HG03342 (cell line): ENCODE measurements around the gene PAFAH1B1.
"Not testable (repeated sequence)": the region's sequence is repeated elsewhere in the genome, so short reads cannot be mapped to it uniquely, and the experiment has no call there.

Experiments used
- ATAC-seq: cut with Tn5 transposase; IDR thresholded peaks from one replicate; pipeline ENCODE4 v1.9.1; 2021; ENCODE audit warnings: mild to moderate bottlenecking, moderate library complexity; ENCODE audit not compliant: unreplicated experiment

PAFAH1B1 gene

DNA sequence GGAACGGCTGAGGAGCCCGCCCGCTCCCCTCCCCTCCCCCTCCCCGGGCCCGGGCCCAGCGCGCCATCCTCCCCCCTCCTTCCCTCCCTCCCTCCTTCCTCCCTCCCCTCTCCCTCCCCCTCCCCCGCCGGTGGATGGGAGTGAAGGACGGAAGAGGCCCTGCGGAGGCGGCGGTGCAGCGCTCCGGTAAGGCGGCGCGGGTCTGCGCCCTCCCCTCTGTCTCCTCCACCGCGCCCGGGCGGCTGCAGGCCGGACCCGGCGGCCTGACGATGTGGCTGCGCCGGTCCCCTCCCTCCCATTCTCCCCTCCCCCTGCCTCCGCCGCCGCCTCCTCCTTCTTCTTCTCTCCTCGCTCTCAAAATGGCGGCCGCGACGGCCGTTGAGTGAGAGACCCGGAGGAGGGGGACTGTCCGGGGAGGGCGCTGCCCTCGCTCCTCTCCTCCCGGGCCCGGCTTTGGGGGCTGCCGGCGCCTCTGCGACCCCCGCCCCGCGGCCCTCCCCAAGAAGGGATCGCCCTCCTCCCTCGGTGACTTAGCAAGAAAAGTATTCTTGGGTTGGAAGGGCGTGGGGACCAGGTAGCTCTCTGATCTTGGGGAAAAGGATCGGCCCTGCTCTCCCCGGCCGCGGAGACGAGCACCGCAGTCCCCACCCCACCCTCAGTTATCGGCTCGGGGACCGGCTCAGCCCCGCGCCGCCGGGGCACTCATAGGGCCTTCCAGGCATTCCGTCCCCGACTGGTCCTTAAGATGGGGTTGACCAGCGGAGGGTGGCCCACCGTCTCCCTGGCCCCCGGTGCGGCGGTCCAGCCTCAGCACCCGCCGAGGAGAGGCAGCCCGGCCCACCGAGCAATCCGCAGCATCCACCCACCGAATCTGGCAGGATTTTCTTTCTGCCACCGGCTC is 617 bp downstream of the PAFAH1B1 start:
- ATAC-seq, result peak; percentile 45

DNA sequence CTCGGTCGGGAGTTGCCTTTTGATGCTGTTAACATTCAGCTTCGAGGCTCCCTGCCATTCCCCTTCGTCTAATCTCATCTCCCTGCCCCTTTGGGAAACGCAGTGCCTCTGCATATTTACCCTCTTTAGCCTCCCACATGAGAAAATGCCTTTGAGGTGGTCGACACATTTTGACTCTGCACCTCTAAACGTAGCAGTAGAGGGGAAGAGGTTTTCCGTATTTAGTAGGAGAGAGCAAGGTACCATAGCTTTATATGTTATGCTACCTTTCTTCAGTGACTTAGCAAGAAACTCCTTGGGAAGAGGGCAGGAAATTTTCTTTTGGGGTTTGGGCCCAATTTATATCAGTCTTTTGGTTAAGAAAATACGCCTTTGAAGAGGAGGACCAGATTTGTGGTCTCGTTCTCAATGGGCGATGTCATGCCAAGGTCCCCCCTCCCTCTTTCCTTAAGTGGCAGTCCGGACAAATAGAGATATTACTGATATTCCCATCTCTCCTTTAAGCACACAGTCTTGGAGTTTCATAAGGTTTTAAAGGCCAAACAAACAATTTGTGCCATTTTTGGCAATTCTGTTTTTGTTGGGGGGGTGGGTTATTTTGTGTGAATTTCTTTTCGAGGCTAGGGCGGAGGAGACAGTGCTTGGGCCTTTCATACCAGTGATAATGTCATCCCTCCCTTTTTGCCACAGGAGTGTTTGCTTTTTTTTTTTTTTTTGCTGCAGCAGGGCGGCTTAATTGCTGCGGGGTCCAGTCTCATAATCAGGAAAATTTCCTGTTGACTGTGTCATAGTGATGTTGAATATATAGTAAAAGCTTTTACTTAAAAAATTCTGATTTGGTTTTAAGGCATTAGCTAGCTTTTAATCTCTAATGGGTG is 1.5 kb downstream of the PAFAH1B1 start:
- ATAC-seq, result no peak

DNA sequence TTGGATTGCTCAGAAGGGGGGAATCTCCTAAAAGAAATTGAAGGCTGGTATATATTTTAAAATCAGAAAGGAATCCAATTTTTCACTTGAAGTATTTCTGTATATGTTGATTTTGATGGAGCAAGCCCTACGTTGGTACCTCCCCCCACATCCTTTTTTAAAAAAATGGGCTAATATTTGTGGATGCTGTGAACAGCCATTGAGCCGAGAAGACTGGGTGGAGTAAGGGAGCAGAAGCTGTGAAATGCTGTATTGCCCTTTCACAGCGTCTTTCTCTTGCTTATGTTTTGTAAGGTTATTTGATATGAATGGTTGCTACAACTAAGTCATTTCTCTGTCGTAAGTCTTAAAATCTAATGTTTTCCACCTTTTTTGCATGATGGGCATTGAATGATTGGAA is 2.3 kb downstream of the PAFAH1B1 start:
- no peak for ATAC-seq

DNA sequence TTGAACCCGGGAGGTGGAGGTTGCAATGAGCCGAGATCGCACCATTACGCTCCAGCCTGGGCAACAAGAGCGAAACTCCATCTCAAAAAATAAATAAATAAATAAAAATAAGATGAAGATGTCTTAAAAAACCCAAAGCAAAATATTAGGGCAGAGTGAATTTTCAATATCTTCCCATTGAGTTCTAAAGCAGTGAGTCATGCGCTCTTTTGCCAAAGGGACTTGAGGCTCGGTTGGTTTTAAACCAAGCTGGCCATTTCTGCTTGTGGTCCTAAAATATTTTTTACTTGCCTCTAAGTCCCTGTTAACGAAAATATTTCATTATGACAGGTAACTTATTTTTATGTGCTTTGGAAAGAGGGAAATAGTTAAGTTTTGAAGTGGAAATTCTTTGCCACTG is 4.7 kb downstream of the PAFAH1B1 start:
- no peak for ATAC-seq

DNA sequence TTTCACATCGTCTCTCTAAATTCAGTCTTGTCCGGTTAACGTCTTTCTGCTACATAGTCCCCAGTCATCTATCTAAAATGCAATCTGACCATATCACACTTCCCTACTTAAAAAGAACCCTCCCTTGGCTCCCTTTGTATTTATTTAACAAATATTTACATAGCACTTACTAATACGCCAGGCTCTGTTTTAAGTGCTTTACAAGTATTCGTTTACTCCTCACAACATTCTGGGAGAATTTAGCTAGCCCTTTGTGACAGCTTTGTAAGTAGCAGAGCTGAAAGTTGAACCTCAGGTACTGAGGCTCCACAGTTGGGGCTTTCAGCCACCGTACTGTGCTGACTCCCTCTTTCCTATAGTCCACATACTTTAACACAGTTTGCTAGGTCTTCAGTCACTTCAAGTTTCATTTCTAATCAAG is 9.2 kb downstream of the PAFAH1B1 start:
- no peak for ATAC-seq

DNA sequence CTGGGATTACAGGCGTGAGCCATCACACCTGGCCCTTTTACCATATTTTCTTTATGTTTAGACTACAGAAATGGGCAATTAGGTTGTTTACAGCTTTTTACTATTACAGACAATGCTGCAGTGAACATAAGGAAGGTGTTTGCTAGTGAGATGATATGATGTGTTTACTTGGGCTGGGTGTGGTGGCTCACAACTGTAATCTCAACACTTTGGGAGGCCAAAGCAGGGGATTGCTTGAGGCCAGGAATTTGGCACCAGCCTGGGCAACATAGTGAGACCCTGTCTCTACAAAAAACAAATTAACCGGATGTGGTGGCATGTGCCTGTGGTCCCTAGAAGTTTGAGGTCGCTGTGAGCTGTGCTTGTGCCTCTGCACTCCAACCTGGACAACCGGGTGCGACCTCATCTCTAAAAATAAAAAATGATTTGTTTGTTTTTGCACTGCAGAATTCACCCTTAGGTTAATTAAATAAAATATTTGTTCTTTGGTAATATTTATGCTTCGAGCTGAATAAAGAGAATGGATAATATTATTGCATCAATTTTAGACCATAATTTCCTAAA is 15.0 kb downstream of the PAFAH1B1 start:
- ATAC-seq, result no peak

DNA sequence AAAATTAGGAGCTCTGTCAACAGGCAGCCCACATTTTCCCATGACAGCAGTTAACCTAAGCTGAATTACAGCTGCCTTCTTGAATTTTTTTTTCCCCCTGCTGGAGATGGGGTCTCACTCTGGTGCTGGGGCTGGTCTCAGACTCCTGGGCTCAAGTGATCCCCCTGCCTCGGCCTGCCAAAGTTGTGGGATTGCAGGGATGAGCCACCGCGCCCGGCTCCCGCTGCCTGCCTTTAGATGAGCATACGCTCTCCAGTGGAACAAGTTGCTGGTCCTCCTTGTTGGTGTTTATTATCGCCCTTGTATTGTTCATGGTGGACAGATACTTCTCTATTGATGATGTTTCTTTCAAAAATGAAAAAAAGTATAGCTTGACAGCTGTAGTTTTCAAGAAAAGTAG is 15.6 kb downstream of the PAFAH1B1 start:
- ATAC-seq, result no peak

DNA sequence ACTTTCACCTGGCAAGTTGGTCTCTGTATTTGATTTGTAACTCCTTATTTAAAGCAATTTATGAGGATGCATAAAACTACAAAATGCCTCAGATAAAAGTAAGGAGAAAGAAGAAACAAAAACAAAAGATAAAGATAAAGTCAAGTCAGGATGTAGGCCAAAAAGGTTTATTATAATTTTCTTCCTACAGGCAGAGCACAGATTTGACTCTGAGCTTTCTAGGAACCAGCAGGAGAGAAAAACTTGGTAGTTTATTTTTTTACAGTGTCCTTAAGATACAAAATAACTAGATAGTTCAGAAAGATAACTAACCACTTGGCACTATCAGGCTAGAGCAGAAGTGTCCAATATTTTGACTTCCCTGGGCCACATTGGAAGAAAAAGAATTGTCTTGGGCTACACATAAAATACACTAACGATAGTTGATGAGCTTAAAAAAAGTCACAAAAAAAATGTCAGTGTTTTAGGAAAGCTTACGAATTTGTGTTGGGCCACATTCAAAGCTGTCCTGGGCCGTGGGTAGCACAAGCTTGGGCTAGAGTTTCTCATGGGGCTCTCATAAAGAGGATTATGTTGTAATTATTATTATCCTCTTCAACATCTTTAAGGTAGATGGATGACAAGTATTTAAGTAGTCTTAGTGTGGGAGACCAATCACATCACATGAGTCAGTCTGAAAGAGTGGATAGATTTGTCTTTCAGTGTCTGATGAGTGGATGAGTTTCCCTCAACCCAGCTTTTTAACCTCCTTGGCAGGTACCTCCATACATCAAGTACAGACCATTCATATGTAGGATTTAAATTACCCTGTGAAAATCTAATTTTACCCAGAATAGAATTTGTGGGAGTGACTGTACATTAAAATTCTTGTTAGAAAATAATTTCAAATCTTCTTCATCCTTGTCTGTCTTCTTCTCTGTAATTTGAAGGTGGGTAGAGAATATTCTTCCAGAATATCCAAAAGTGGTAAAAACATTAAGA is 17.0 kb downstream of the PAFAH1B1 start:
- no peak for ATAC-seq

DNA sequence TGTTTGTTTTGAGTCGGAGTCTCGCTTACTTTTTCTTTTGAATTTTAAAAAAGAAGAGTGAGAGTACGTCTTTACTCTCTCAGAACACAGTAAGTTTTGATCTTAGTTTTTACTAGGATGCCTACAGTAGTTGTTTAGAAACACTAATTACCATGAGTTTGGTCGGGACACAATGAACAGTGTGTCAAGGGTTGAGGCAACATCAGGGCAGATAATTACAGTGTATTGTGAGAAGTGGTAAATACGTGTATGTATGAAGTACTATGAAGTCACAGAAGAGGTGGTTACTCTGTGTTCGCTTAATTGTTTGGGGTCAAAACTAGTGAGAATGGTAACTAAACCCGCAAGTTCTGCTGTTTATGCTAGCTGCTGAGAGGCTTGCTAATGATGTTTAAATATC is 18.2 kb downstream of the PAFAH1B1 start:
- no peak for ATAC-seq

DNA sequence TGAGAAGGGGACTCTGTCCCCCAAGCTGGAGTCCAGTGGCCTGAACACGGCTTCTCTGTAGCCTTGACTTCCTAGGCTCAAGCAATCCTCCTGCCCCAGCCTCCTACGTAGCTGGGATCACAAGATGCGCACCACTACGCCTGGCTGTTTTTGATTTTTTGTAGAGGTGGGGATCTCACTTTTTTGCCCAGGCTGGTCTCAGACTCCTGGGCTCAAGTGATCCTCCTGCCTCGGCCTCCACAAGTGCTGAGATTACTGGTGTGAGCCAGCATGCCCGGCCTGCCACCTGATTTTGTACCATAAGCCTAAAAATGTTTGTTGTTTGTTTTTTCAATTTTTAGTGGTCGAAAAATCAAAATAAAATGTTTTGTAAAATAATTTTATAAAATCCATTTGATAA is 19.2 kb downstream of the PAFAH1B1 start:
- ATAC-seq, result no peak

DNA sequence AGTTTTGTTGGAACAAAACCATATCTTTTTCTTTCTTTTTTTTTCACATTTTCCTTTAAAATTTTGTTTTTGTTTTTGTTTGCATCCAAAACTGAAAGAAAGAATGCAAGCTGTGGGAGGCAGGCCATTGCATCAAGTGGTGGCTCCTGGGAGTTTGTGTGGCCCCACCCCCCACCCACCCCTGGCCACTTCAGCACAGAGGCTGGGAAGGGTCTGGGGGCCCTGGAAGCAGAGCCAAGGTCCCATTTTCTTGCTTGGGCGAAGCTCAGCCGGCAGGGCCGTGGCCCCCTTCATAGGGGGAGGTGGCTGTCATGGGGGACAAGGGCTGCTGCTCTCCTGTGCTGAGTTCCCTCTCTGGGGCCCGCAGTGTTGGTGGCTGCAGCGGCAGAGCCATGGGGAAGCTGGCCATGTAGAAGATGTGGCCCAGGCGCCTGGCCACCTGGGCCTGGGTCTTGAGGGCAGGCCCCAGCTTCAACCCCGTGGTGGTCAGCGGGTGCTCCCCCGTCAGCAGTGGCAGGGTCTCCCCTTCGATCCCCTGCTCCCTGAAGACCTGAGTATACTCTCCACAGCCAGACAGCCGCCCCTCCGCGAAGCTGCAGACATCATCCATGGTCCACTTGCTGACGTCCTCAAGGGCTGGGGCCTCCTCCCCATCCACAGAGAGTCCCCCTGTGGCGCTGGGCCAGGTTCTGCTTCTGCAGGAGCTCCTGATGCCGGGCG is 19.8 kb downstream of the PAFAH1B1 start:
- no peak for ATAC-seq

DNA sequence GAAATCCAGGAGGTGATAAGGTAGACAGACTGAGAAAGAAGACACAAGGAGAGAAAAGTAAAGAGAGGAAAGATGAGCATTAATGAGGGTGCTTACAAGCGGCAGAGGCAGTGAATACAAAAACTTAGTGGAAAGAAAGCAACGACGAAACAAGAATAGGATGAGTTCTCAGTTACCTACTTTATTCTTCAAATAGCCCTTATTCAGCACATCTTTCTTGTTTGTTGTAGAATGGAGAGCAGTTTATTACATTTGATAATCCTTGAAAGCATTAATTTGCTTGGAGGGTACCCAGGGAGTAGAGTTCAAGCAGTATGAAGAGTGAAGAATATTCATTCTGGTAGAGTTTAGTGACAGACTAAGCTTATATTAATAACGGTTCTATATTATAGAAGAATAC is 22.4 kb downstream of the PAFAH1B1 start:
- no peak for ATAC-seq

DNA sequence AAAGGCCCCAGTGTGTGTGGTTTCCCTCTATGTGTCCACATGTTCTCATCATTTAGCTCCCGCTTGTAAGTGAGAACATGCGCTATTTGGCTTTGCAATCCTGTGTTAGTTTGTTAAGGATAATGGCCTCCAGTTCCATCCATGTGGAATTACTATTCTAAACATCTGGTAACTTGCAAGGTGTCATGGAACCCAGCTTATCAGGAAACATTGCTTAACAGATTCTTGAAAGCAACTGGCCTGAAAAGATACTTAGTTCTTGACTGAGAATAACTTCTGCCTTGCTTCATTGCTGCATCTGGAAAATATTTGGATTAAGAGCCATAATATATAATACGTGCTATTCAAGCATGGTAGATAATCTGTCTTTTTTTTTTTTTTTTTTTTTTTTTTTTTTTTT is 27.8 kb downstream of the PAFAH1B1 start:
- no peak for ATAC-seq

DNA sequence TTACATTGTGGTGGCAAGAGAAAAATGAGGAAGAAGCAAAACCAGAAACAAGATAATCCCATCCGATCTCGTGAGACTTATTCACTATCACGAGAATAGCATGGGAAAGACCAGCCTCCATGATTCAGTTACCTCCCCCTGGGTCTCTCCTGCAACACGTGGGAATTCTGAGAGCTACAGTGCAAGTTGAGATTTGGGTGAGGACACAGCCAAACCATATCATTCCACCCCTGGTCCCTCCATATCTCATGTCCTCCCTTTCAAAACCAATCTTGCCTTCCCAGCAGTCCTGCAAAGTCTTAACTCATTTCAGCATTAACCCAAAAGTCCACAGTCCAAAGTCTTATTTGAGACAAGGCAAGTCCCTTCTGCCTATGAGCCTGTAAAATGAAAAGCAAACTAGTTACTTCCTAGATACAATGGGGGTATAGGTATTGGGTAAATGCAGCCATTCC is 28.5 kb downstream of the PAFAH1B1 start:
- ATAC-seq, result not testable (repeated sequence)

DNA sequence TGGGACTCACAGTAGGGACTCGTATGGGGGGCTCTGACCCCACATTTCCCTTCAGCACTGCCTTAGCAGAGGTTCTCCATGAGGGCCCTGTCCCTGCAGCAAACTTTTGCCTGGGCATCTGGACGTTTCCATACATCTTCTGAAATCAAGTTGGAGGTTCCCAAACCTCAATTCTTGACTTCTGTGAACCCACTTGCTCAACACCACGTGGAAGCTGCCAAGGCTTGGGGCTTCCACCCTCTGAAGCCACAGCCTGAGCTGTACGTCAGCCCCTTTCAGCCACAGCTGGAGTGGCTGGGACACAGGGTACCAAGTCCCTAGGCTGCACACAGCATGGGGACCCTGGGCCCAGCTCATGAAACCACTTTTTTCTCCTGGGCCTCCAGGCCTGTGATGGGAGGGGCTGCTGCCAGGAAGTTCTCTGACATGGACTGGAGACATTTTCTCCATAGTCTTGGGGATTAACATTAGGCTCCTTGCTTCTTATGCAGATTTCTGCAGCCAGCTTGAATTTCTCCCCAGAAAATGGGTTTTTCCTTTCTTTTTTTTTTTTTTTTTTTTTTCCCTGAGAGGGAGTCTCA is 29.4 kb downstream of the PAFAH1B1 start:
- not testable (repeated sequence) for ATAC-seq

DNA sequence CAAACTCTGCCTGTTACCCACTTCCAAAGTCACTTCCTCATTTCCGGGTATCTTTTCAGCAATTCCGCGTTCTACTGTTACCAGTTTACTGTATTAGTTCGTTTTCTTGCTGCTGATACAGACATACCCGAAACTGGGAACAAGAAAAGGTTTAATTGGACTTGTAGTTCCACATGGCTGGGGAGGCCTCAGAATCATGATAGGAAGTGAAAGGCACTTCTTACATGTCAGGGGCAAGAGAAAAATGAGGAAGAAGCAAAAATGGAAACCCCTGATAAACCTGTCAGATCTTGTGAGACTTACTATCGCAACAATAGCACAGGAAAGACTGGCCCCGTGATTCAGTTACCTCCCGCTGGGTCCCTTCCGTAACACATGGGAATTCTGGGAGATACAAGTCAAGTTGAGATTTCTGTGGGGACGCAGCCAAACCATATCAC is 30.9 kb downstream of the PAFAH1B1 start:
- ATAC-seq, result no peak

DNA sequence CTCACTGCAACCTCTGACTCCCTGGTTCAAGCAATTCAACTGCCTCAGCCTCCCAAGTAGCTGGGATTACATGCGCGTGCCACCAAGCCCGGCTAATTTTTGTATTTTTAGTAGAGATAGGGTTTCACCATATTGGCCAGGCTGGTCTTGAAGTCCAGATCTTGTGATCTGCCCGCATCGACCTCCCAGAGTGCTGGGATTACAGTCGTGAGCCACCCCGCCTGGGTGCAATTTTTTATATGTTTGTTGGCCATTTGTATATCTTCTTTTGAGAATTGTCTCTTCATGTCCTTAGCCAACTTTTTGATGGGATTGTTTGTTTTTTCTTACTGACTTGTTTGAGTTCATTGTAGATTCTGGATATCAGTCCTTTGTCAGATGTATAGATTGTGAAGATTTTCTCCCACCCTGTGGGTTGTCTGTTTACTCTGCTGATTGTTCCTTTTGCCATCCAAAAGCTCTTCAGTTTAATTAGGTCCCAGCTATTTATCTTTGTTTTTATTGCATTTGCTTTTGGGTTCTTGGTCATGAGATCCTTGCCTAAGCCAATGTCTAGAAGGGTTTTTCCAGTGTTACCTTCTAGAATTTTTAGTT is 33.3 kb downstream of the PAFAH1B1 start:
- ATAC-seq, result not testable (repeated sequence)

DNA sequence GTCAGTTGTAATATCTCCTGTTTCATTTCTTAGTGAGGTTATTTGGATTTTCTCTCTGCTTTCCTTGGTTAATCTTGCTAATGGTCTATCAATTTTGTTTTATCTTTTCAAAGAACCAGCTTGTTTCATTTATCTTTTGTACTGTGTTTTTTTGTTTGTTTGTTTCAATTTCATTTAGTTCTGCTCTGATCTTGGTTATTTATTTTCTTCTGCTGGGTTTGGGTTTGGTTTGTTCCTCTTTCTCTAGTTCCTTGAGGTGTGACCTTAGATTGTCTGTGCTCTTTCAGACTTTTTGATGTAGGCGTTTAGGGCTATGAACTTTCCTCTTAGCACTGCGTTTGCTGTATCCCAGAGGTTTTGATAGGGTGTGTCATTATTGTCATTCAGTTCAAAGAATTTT is 35.5 kb downstream of the PAFAH1B1 start:
- ATAC-seq, result not testable (repeated sequence)

DNA sequence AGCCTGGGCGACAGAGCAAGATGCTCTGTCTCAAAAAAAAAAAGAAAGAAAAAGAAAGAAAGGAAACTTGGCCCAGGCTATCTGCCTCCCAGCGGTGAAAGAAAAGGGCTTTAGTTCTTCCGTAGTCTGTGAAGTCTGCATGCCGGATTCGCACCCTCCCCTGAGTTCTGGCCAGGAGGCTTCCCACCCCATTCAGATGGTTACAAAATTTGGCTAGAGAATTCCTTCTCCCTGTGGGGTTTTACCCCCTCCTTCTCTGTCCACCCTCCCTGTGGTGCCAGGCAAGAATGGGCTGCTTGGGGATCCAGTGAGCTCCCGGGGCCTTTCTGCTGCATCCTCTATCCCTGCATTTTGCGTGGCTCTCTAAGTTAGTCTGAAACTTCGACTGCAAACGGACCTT is 37.8 kb downstream of the PAFAH1B1 start:
- no peak for ATAC-seq
